Ovary (tissue), 3 donors: ENCODE data around the gene KRT33A.

ENCODE experiments used
- CTCF ChIP-seq, 3 donors: fragments of 450-650 bp in 2 of 3; fragments of 200-600 bp in 1 of 3; IDR thresholded peaks; one replicate each; pipeline versions ENCODE4 v1.5.1 to v1.8.0; 2016 to 2022; ENCODE audit warnings: antibody characterized with exemption in 3 of 3, mild to moderate bottlenecking in 1 of 3
- POLR2A ChIP-seq: fragments of 450-650 bp; IDR thresholded peaks from one replicate; pipeline ENCODE4 v1.6.1; 2017; ENCODE audit warnings: antibody characterized with exemption, mild to moderate bottlenecking, moderate library complexity
- donor health status: DM: no; HTN: no; CAD: no.

GRCh38 chr17:41333098-41333497 is 17.5 kb downstream of the KRT33A start:
- TF ChIP-seq CTCF (IDR thresholded peaks at IDR 0.05) (no peak), POLR2A (no peak)
